Measurements from ENCODE around the gene GCLC. TPM values are rescaled to one million over a fixed set of nuclear protein-coding genes. Genes with fewer than 3 reads are reported as not detected.

The GCLC gene
- total RNA-seq, 1 donor from 2014 or later: 28.7 TPM

DNA sequence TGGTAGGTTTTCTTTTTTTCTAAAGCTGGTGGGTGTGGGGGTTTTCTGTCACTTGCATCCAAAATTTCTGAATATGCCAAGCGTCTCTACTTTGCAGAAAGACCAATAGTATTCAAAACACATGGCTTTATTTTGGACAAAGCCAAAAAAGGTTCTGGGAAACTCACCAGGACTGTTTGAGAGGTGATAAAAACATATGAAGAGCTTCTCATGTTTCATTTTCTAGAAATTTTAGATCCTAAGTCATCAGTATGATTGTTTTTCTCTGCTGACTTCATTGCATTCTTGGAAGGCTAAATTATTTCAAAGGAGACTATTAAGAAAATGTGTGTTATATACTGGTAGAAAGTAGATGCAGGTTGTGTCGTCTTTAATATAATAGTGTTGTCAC, 51.3 kb downstream of the GCLC start:
- Mint-ChIP-seq H3K9me3 (ENCODE audit: unreplicated experiment) (no peaks in the 10 kb centered on the region), H3K27ac (ENCODE audit: unreplicated experiment) (no peak overlapping the region), H3K27me3 (ENCODE audit: unreplicated experiment) (no peaks in the 10 kb centered on the region), H3K4me1 (ENCODE audit: unreplicated experiment) (no peaks in the 10 kb centered on the region), H3K36me3 (ENCODE audit: low read depth, unreplicated experiment) (no peaks in the 10 kb centered on the region), H3K4me3 (ENCODE audit: unreplicated experiment) (no peak overlapping the region)
- TF ChIP-seq, protein P1, sequence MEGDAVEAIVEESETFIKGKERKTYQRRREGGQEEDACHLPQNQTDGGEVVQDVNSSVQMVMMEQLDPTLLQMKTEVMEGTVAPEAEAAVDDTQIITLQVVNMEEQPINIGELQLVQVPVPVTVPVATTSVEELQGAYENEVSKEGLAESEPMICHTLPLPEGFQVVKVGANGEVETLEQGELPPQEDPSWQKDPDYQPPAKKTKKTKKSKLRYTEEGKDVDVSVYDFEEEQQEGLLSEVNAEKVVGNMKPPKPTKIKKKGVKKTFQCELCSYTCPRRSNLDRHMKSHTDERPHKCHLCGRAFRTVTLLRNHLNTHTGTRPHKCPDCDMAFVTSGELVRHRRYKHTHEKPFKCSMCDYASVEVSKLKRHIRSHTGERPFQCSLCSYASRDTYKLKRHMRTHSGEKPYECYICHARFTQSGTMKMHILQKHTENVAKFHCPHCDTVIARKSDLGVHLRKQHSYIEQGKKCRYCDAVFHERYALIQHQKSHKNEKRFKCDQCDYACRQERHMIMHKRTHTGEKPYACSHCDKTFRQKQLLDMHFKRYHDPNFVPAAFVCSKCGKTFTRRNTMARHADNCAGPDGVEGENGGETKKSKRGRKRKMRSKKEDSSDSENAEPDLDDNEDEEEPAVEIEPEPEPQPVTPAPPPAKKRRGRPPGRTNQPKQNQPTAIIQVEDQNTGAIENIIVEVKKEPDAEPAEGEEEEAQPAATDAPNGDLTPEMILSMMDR (IDR thresholded peaks at IDR 0.05; ENCODE audit: unreplicated experiment): no peak
- no peak for DNase-seq (ENCODE audit: low spot score)

DNA sequence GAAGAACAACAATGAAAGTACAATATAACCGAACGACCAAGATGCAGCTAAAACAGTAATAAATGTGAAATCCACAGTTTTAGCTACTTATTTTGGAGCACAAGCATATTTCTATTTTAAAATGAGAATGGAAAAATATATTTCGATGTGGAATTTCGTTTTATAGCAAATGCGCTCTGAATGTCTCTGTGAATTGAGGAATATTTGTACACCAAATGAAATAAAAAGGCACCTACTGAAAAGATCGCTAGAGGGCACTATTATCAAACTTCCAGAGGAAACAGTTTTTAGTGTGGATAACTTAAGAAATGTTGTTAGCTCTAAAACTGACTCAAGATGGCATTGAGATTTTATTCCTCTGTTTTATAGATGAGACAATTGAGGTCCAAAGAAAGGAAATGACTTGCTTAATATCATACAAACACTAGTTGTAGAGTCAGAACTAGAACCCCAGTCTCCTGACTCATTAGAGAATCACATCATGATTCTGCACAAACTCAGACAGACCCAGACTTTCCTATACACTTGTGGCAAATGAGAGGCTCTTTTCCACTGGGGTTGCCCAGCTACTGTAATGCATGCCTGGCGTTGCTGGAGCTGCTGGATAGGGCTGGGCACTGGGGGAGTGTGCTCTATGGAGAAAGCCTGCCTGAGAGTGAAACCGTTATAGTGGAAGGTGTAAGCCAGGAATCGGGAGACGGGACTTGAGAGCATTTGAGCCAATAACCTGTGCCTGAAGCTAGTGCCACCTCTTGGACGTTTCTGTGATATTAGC, 51.9 kb downstream of the GCLC start:
- H3K36me3 Mint-ChIP-seq (ENCODE audit: low read depth, unreplicated experiment): no peaks in the 10 kb centered on the region
- H3K4me3 Mint-ChIP-seq (ENCODE audit: unreplicated experiment): no peak overlapping the region
- DNase-seq (ENCODE audit: low spot score): no peak
- no peaks in the 10 kb centered on the region for H3K4me1 Mint-ChIP-seq (ENCODE audit: unreplicated experiment)
- H3K27me3 Mint-ChIP-seq (ENCODE audit: unreplicated experiment): no peaks in the 10 kb centered on the region
- no peaks in the 10 kb centered on the region for H3K9me3 Mint-ChIP-seq (ENCODE audit: unreplicated experiment)
- H3K27ac Mint-ChIP-seq (ENCODE audit: unreplicated experiment): no peak overlapping the region
- TF ChIP-seq, protein P1 (IDR thresholded peaks at IDR 0.05; ENCODE audit: unreplicated experiment): peak; percentile 84

DNA sequence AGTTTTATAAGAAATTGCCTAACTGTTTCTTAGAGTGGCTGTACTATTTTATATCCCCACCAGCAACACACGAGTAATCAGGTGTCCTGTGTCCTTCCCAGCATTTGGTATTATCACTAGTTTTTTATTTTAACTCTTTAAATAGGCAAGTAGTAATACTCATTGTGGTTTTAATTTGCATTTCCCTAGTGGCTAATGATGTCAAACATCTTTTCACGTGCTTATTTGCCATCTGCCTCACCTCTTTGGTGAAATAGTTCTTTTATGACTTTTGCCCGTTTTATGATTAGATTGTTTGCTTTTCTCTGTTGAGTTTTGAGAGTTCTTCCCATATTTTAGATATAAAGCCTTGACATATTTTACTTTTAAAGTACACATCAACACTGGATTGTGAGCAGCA, 57.8 kb downstream of the GCLC start:
- H3K4me3 Mint-ChIP-seq (ENCODE audit: unreplicated experiment): no peak overlapping the region
- DNase-seq (ENCODE audit: low spot score): no peak
- H3K27ac Mint-ChIP-seq (ENCODE audit: unreplicated experiment): no peak overlapping the region
- H3K9me3 Mint-ChIP-seq (ENCODE audit: unreplicated experiment): no peaks in the 10 kb centered on the region
- no peaks in the 10 kb centered on the region for H3K4me1 Mint-ChIP-seq (ENCODE audit: unreplicated experiment)
- no peaks in the 10 kb centered on the region for H3K36me3 Mint-ChIP-seq (ENCODE audit: low read depth, unreplicated experiment)
- TF ChIP-seq, protein P1 (IDR thresholded peaks at IDR 0.05; ENCODE audit: unreplicated experiment): no peak
- H3K27me3 Mint-ChIP-seq (ENCODE audit: unreplicated experiment): no peaks in the 10 kb centered on the region

DNA sequence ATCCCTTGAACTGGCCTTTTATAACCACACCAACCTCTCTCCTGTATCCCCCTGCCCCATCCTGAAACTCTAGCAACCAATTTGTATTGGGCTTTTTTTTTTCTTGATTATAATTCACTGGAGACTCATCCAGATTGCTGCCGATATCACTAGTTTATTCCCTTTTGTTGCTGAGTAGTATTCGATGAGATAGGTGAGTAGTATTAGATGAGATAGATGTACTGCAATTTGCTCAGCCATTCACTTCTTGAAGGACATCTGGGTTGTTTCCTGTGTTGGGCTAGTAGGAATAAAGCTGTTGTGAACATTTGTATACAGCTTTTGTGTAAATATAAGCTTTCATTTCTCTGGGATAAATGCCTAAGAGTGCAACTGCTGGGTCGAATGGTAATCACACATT, 58.2 kb downstream of the GCLC start:
- no peaks in the 10 kb centered on the region for H3K9me3 Mint-ChIP-seq (ENCODE audit: unreplicated experiment)
- TF ChIP-seq, protein P1 (IDR thresholded peaks at IDR 0.05; ENCODE audit: unreplicated experiment): no peak
- no peak for DNase-seq (ENCODE audit: low spot score)
- no peak overlapping the region for H3K27ac Mint-ChIP-seq (ENCODE audit: unreplicated experiment)
- H3K4me1 Mint-ChIP-seq (ENCODE audit: unreplicated experiment): no peaks in the 10 kb centered on the region
- no peak overlapping the region for H3K4me3 Mint-ChIP-seq (ENCODE audit: unreplicated experiment)
- no peaks in the 10 kb centered on the region for H3K27me3 Mint-ChIP-seq (ENCODE audit: unreplicated experiment)
- H3K36me3 Mint-ChIP-seq (ENCODE audit: low read depth, unreplicated experiment): no peaks in the 10 kb centered on the region

DNA sequence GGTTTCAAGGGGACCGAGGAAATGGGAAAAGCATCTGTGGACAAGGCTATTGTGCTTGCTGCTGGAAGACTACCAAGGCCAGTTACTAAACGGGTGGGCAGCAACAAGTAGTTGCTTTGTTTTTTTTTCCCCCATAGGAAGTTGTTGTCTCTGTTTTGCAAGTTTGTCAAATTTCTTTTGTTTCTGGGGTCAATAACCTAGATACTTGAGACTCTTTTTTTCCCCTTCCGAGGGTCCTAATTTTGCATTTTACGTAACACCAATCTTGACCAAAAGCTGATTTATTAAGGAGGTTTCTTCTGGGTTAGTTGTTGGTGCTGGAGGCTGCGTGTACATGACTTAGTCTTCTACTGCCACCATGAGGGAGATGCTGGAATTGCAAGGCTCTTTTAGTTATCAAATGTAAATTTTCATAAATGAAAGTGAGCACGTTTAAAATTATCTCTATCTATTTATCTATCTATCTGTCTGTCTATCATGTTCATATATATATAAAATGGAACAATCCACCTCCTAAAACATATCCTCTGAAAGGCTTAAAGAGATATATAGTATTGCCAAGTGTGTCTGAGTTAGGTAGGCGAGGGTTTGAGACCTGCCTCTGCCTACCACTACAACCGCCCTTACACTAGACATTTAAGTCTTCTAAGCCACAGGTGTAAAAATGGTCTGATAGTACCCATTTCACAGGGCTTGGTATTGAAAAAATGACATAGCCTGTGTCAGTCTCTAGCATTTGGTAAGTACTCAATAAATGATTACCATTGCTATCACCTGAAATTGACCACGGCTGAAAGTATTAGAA, 60.2 kb downstream of the GCLC start:
- H3K4me3 Mint-ChIP-seq (ENCODE audit: unreplicated experiment): no peak overlapping the region
- no peaks in the 10 kb centered on the region for H3K9me3 Mint-ChIP-seq (ENCODE audit: unreplicated experiment)
- no peak overlapping the region for H3K27ac Mint-ChIP-seq (ENCODE audit: unreplicated experiment)
- peak; percentile 60 for DNase-seq (ENCODE audit: low spot score)
- no peaks in the 10 kb centered on the region for H3K27me3 Mint-ChIP-seq (ENCODE audit: unreplicated experiment)
- H3K36me3 Mint-ChIP-seq (ENCODE audit: low read depth, unreplicated experiment): no peaks in the 10 kb centered on the region
- no peaks in the 10 kb centered on the region for H3K4me1 Mint-ChIP-seq (ENCODE audit: unreplicated experiment)
- TF ChIP-seq, protein P1 (IDR thresholded peaks at IDR 0.05; ENCODE audit: unreplicated experiment): peak; percentile 96

Data from endothelial cell (in vitro differentiated cells).